SK-N-SH treated with all-trans-retinoic acid at 6 μM for 48 hours (cell line): ENCODE data around the gene CCDC170.

Source experiments
- ATAC-seq: fragments of 200-7000 bp; cut with Tn5 transposase; 3 replicates; pipeline ENCODE4 v1.9.1; 2020; ENCODE audit warnings: mild to moderate bottlenecking, moderate library complexity
- ARNTL ChIP-seq: fragments of 450-650 bp; formaldehyde crosslinking; IDR thresholded peaks from 2 replicates; pipeline ENCODE4 v1.5.0; 2020; ENCODE audit warnings: low read depth, mild to moderate bottlenecking, moderate library complexity, borderline replicate concordance
- BACH2 ChIP-seq: fragments of 250-450 bp; sonication (Bioruptor Pico); IDR thresholded peaks from 2 replicates; pipeline ENCODE4 v1.9.0; 2021; ENCODE audit warnings: mild to moderate bottlenecking, borderline replicate concordance
- CREB5 ChIP-seq: fragments of 250-450 bp; sonication (Bioruptor Pico); IDR thresholded peaks from 2 replicates; pipeline ENCODE4 v1.5.1; 2020; ENCODE audit warnings: low read depth, mild to moderate bottlenecking, moderate library complexity
- CSDC2 ChIP-seq: fragments of 250-450 bp; sonication (Bioruptor Pico); IDR thresholded peaks from 2 replicates; pipeline ENCODE4 v1.5.0; 2020; ENCODE audit warnings: mild to moderate bottlenecking, moderate library complexity
- CSRNP3 ChIP-seq: fragments of 250-450 bp; sonication (Bioruptor Pico); IDR thresholded peaks from 2 replicates; pipeline ENCODE4 v1.5.1; 2021; ENCODE audit warnings: mild to moderate bottlenecking, moderate library complexity
- ESRRG ChIP-seq: fragments of 250-450 bp; sonication (Bioruptor Pico); IDR thresholded peaks from 2 replicates; pipeline ENCODE4 v1.6.1; 2021; ENCODE audit warnings: mild to moderate bottlenecking
- GLIS3 ChIP-seq: fragments of 250-450 bp; sonication (Bioruptor Pico); IDR thresholded peaks from 2 replicates; pipeline ENCODE4 v1.5.0; 2020; ENCODE audit warnings: mild to moderate bottlenecking, moderate library complexity
- ISL1 ChIP-seq: fragments of 250-450 bp; sonication (Bioruptor Pico); IDR thresholded peaks from 2 replicates; pipeline ENCODE4 v2.1.2; 2022; ENCODE audit warnings: mild to moderate bottlenecking, moderate library complexity
- POU6F1 ChIP-seq: fragments of 250-450 bp; sonication (Bioruptor Pico); IDR thresholded peaks from 2 replicates; pipeline ENCODE4 v1.8.0; 2021; ENCODE audit warnings: low read depth, mild to moderate bottlenecking, moderate library complexity, borderline replicate concordance
- PPARA ChIP-seq: fragments of 250-450 bp; sonication (Bioruptor Pico); IDR thresholded peaks from 2 replicates; pipeline ENCODE4 v1.5.0; 2020; ENCODE audit warnings: mild to moderate bottlenecking, borderline replicate concordance
- RARB ChIP-seq: fragments of 250-450 bp; sonication (Bioruptor Pico); IDR thresholded peaks from 2 replicates; pipeline ENCODE4 v1.8.0; 2021; ENCODE audit warnings: mild to moderate bottlenecking, moderate library complexity
- SNAI2 ChIP-seq: fragments of 250-450 bp; sonication (Bioruptor Pico); IDR thresholded peaks from 2 replicates; pipeline ENCODE4 v1.5.0; 2020; ENCODE audit warnings: mild to moderate bottlenecking, moderate library complexity
- TCF4 ChIP-seq: fragments of 250-450 bp; sonication (Bioruptor Pico); IDR thresholded peaks from 2 replicates; pipeline ENCODE4 v1.8.0; 2021; ENCODE audit warnings: mild to moderate bottlenecking, moderate library complexity, borderline replicate concordance
- TOX ChIP-seq: fragments of 250-450 bp; sonication (Bioruptor Pico); IDR thresholded peaks from 2 replicates; pipeline ENCODE4 v1.8.0; 2021; ENCODE audit warnings: mild to moderate bottlenecking, moderate library complexity, borderline replicate concordance
- TSHZ2 ChIP-seq: fragments of 250-450 bp; sonication (Bioruptor Pico); IDR thresholded peaks from 2 replicates; pipeline ENCODE4 v1.5.0; 2020; ENCODE audit warnings: mild to moderate bottlenecking, moderate library complexity
- ZC3H10 ChIP-seq: fragments of 250-450 bp; sonication (Bioruptor Pico); IDR thresholded peaks from 2 replicates; pipeline ENCODE4 v1.5.1; 2021; ENCODE audit warnings: mild to moderate bottlenecking, moderate library complexity
- ZFP3 ChIP-seq: fragments of 250-450 bp; sonication (Bioruptor Pico); IDR thresholded peaks from 2 replicates; pipeline ENCODE4 v1.5.0; 2020; ENCODE audit warnings: mild to moderate bottlenecking, moderate library complexity
- ZFP30 ChIP-seq: fragments of 450-650 bp; formaldehyde crosslinking; IDR thresholded peaks from 2 replicates; pipeline ENCODE4 v1.5.0; 2022; ENCODE audit warnings: mild to moderate bottlenecking, moderate library complexity
- ZNF70 ChIP-seq: fragments of 450-650 bp; formaldehyde crosslinking; IDR thresholded peaks from 2 replicates; pipeline ENCODE4 v1.5.0; 2020; ENCODE audit warnings: mild to moderate bottlenecking, moderate library complexity
- ZNF8 ChIP-seq: fragments of 450-650 bp; formaldehyde crosslinking; IDR thresholded peaks from 2 replicates; pipeline ENCODE4 v1.5.0; 2020; ENCODE audit warnings: mild to moderate bottlenecking, moderate library complexity

The CCDC170 gene

GRCh38 chr6:151616600-151616999 lies 122.8 kb downstream of the CCDC170 start:
- TF ChIP-seq ESRRG, result no peak
- no peak for TF ChIP-seq CREB5 (CRISPR knock-in tag)
- TF ChIP-seq ISL1 (CRISPR knock-in tag), result no peak
- no peak for ATAC-seq

- no peak for TF ChIP-seq SNAI2
- no peak for TF ChIP-seq ZFP30
- no peak for TF ChIP-seq ZC3H10 (CRISPR knock-in tag)
- no peak for TF ChIP-seq ZNF70
- TF ChIP-seq TCF4 (CRISPR knock-in tag), result no peak
- no peak for TF ChIP-seq GLIS3 (CRISPR knock-in tag)
- no peak for TF ChIP-seq TSHZ2 (CRISPR knock-in tag)
- TF ChIP-seq POU6F1 (CRISPR knock-in tag), result no peak
- no peak for TF ChIP-seq PPARA (CRISPR knock-in tag)
- no peak for TF ChIP-seq BACH2
- TF ChIP-seq ARNTL (CRISPR knock-in tag), result no peak
- no peak for TF ChIP-seq CSDC2 (CRISPR knock-in tag)
- TF ChIP-seq ESRRG, result no peak
- no peak for TF ChIP-seq ISL1 (CRISPR knock-in tag)
- TF ChIP-seq CSRNP3 (CRISPR knock-in tag), result no peak
- no peak for TF ChIP-seq RARB (CRISPR knock-in tag)
- no peak for TF ChIP-seq TOX (CRISPR knock-in tag)
Measured at GRCh38 chr6:151617539-151617938, 123.7 kb downstream of the CCDC170 start.

GRCh38 chr6:151618717-151619116 lies 124.9 kb downstream of the CCDC170 start:
- ATAC-seq, result no peak

More at GRCh38 chr6:151617539-151617938, 123.7 kb downstream of the CCDC170 start:
- ATAC-seq, result no peak

More at GRCh38 chr6:151618717-151619116, 124.9 kb downstream of the CCDC170 start:
- no peak for TF ChIP-seq PPARA (CRISPR knock-in tag)
- no peak for TF ChIP-seq RARB (CRISPR knock-in tag)
- TF ChIP-seq ZNF8 (CRISPR knock-in tag), result no peak
- no peak for TF ChIP-seq ZFP3 (CRISPR knock-in tag)
- no peak for TF ChIP-seq TSHZ2 (CRISPR knock-in tag)
- no peak for TF ChIP-seq ARNTL (CRISPR knock-in tag)
- TF ChIP-seq BACH2, result no peak
- TF ChIP-seq CSRNP3 (CRISPR knock-in tag), result no peak
